H1 (cell line): Measurements from ENCODE around the gene KLRB1. TPM values are rescaled to one million over a fixed set of nuclear protein-coding genes. Genes with fewer than 3 reads are reported as not detected.

Source experiments
- CTCF ChIA-PET: fragments of 300-600 bp; sonication (Branson Sonifier 250); formaldehyde crosslinking; loops from one replicate; lab custom pipeline; 2021; ENCODE audit not compliant: partially characterized antibody; lab: Charles Lee
- POLR2A ChIA-PET: fragments of 300-600 bp; sonication (Branson Sonifier 250); formaldehyde crosslinking; loops from one replicate; lab custom pipeline; 2021; ENCODE audit warnings: inconsistent platforms; ENCODE audit not compliant: partially characterized antibody; lab: Charles Lee
- DNase-seq, 2 experiments: peaks; one replicate each; pipeline versions ENCODE4 v3.0.0 to v3.0.0-alpha.2; 2010 to 2022; ENCODE audit warnings: low spot score in 2 of 2, low read depth in 1 of 2, mixed read lengths in 1 of 2
- FAIRE-seq: peaks from 2 replicates; lab custom pipeline; 2011; peaks lifted over from hg19 to GRCh38; lab: Jason Lieb, UNC
- H2AFZ ChIP-seq: 2 replicates; pipeline ENCODE4 v1.8.1; 2012; ENCODE audit warnings: low read length, inconsistent platforms
- H2AK5ac ChIP-seq: 2 replicates; pipeline ENCODE4 v1.6.1; 2013; ENCODE audit warnings: low read depth, low read length
- H2BK120ac ChIP-seq: replicated peaks from 2 replicates; pipeline ENCODE3; 2013; ENCODE audit warnings: low read depth, low read length, inconsistent platforms
- H2BK12ac ChIP-seq: 2 replicates; pipeline ENCODE4 v1.6.1; 2013; ENCODE audit warnings: low read depth, low read length
- H2BK15ac ChIP-seq: 2 replicates; pipeline ENCODE4 v1.6.1; 2013; ENCODE audit warnings: low read length
- H2BK20ac ChIP-seq: 2 replicates; pipeline ENCODE4 v1.6.1; 2013; ENCODE audit warnings: low read length
- H2BK5ac ChIP-seq: 2 replicates; pipeline ENCODE4 v1.6.1; 2013; ENCODE audit warnings: low read depth, low read length
- H3K14ac ChIP-seq: 2 replicates; pipeline ENCODE4 v1.6.1; 2013; ENCODE audit warnings: inconsistent platforms; ENCODE audit not compliant: insufficient read length
- H3K18ac ChIP-seq: 2 replicates; pipeline ENCODE4 v1.6.1; 2013; ENCODE audit warnings: low read length; ENCODE audit errors: extremely low read depth
- H3K23ac ChIP-seq: 2 replicates; pipeline ENCODE4 v1.6.1; 2013; ENCODE audit warnings: inconsistent platforms; ENCODE audit not compliant: insufficient read length
- H3K23me2 ChIP-seq: 2 replicates; pipeline ENCODE4 v1.6.1; 2013; ENCODE audit warnings: low read depth, low read length
- H3K27ac ChIP-seq: 2 replicates; pipeline ENCODE4 v1.6.1; 2011; ENCODE audit warnings: low read depth, low read length, inconsistent platforms
- H3K27me3 ChIP-seq, 4 experiments: replicated peaks in 1 of 4; 1 replicate in 1 of 4; 2 replicates in 3 of 4; pipeline versions ENCODE4 v1.6.1 to v1.8.1; 2011 to 2013; ENCODE audit warnings: low read length in 3 of 4, mild to moderate bottlenecking in 3 of 4, inconsistent platforms in 2 of 4, mixed read lengths in 2 of 4, moderate library complexity in 1 of 4; ENCODE audit not compliant: control insufficient read depth in 3 of 4, insufficient read depth in 3 of 4; ENCODE audit errors: extremely low read depth in 1 of 4
- H3K36me3 ChIP-seq, 4 experiments: 2 replicates each; pipeline versions ENCODE4 v1.6.1 to v1.8.1; 2011 to 2013; ENCODE audit warnings: mild to moderate bottlenecking in 4 of 4, low read length in 3 of 4, moderate library complexity in 2 of 4, control low read depth in 1 of 4, inconsistent platforms in 1 of 4; ENCODE audit not compliant: insufficient read depth in 4 of 4, control insufficient read depth in 2 of 4
- H3K4ac ChIP-seq: replicated peaks from 2 replicates; pipeline ENCODE3; 2013; ENCODE audit warnings: low read length, low read depth, mixed read lengths, inconsistent platforms; ENCODE audit not compliant: insufficient read length
- H3K4me1 ChIP-seq, 4 experiments: replicated peaks in 1 of 4; 1 replicate in 1 of 4; 2 replicates in 3 of 4; pipeline versions ENCODE4 v1.6.1 to v1.8.1; 2011 to 2013; ENCODE audit warnings: low read length in 3 of 4, inconsistent platforms in 2 of 4, mixed read lengths in 1 of 4; ENCODE audit not compliant: insufficient read depth in 4 of 4, control insufficient read depth in 3 of 4
- H3K4me2 ChIP-seq, 2 experiments: 2 replicates each; pipeline versions ENCODE4 v1.6.1 to v1.8.1; 2011 to 2013; ENCODE audit warnings: low read depth in 2 of 2, low read length in 2 of 2, control low read depth in 1 of 2, inconsistent platforms in 1 of 2, mild to moderate bottlenecking in 1 of 2; ENCODE audit not compliant: insufficient read depth in 1 of 2
- H3K4me3 ChIP-seq, 4 experiments: fragments of 200-600, 300-600 bp in 1 of 4; sonication (generic), shearing (Covaris generic), sonication (Bioruptor Twin) in 1 of 4; 2 replicates each; pipeline versions ENCODE4 v1.5.1 to v1.8.1; 2011 to 2016; ENCODE audit warnings: low read length in 4 of 4, low read depth in 3 of 4, control low read depth in 2 of 4, inconsistent platforms in 2 of 4, mild to moderate bottlenecking in 2 of 4, mixed read lengths in 1 of 4, moderate library complexity in 1 of 4; ENCODE audit not compliant: insufficient read depth in 2 of 4; ENCODE audit errors: extremely low read depth in 1 of 4
- H3K56ac ChIP-seq: replicated peaks from 2 replicates; pipeline ENCODE3; 2013; ENCODE audit warnings: low read depth, mild to moderate bottlenecking, mixed read lengths, low read length, inconsistent platforms; ENCODE audit not compliant: insufficient read length
- H3K79me1 ChIP-seq: 2 replicates; pipeline ENCODE4 v1.6.1; 2013; ENCODE audit warnings: low read depth, low read length, control low read depth
- H3K79me2 ChIP-seq, 2 experiments: 2 replicates each; pipeline versions ENCODE4 v1.6.1 to v1.8.1; 2012 to 2013; ENCODE audit warnings: low read length in 2 of 2, mild to moderate bottlenecking in 2 of 2, inconsistent platforms in 1 of 2; ENCODE audit not compliant: insufficient read depth in 2 of 2, control insufficient read depth in 1 of 2
- H3K9ac ChIP-seq, 4 experiments: replicated peaks in 1 of 4; 1 replicate in 1 of 4; 2 replicates in 3 of 4; pipeline versions ENCODE4 v1.6.1 to v1.8.1; 2011 to 2013; ENCODE audit warnings: low read depth in 3 of 4, low read length in 3 of 4, control low read depth in 2 of 4, mild to moderate bottlenecking in 2 of 4, moderate library complexity in 2 of 4, inconsistent platforms in 1 of 4; ENCODE audit errors: extremely low read depth in 1 of 4
- H3K9me3 ChIP-seq, 2 experiments: 2 replicates each; pipeline versions ENCODE4 v1.6.1 to v1.8.1; 2012 to 2013; ENCODE audit warnings: mild to moderate bottlenecking in 2 of 2, moderate library complexity in 2 of 2, control low read depth in 1 of 2, inconsistent platforms in 1 of 2, low read depth in 1 of 2, low read length in 1 of 2, mixed read lengths in 1 of 2; ENCODE audit not compliant: insufficient read depth in 2 of 2
- H4K20me1 ChIP-seq, 2 experiments: replicated peaks in 1 of 2; 2 replicates each; pipeline versions ENCODE3 to v1.8.1; 2011 to 2013; ENCODE audit warnings: inconsistent platforms in 2 of 2, low read length in 2 of 2, mild to moderate bottlenecking in 1 of 2; ENCODE audit not compliant: insufficient read depth in 2 of 2, control insufficient read depth in 1 of 2
- H4K5ac ChIP-seq: 2 replicates; pipeline ENCODE4 v1.6.1; 2013; ENCODE audit warnings: low read length, low read depth, mixed read lengths, inconsistent platforms; ENCODE audit not compliant: insufficient read length
- H4K8ac ChIP-seq: 2 replicates; pipeline ENCODE4 v1.8.0; 2013; ENCODE audit warnings: mild to moderate bottlenecking, moderate library complexity, low read length, inconsistent platforms; ENCODE audit not compliant: insufficient read depth; ENCODE audit errors: extremely low read depth
- H4K91ac ChIP-seq: replicated peaks from 2 replicates; pipeline ENCODE3; 2013; ENCODE audit warnings: low read length, mixed read lengths, inconsistent platforms; ENCODE audit not compliant: insufficient read length
- CBX5 ChIP-seq: fragments of 300-800, 300-1000 bp; sonication (generic); IDR thresholded peaks from 2 replicates; pipeline ENCODE4 v1.7.1; 2016; ENCODE audit warnings: antibody characterized with exemption, low read length, low read depth
- CEBPB ChIP-seq: IDR thresholded peaks from 2 replicates; pipeline ENCODE4 v1.6.1; 2012; ENCODE audit warnings: low read depth, low read length
- CTBP2 ChIP-seq: IDR thresholded peaks from 2 replicates; pipeline ENCODE4 v1.7.0; 2011; ENCODE audit warnings: borderline replicate concordance, mild to moderate bottlenecking, moderate library complexity, mixed read lengths, low read length; ENCODE audit not compliant: insufficient read depth, insufficient read length
- HDAC2 ChIP-seq, 2 experiments: fragments of 300-600 bp in 1 of 2; sonication (generic) in 1 of 2; IDR thresholded peaks; 2 replicates each; pipeline ENCODE4 v1.6.1; 2011 to 2012; ENCODE audit warnings: low read depth in 2 of 2, low read length in 2 of 2, mild to moderate bottlenecking in 2 of 2, moderate library complexity in 2 of 2, borderline replicate concordance in 1 of 2, inconsistent platforms in 1 of 2
- JUN ChIP-seq: IDR thresholded peaks from 2 replicates; pipeline ENCODE4 v1.6.1; 2011; ENCODE audit warnings: low read depth, mild to moderate bottlenecking, improper control_type of control experiment, low read length
- POLR2A ChIP-seq, 2 experiments: IDR thresholded peaks; 1 replicate in 1 of 2; 2 replicates in 1 of 2; pipeline ENCODE4 v1.6.1; 2011; ENCODE audit warnings: low read depth in 2 of 2, low read length in 2 of 2, mild to moderate bottlenecking in 2 of 2; ENCODE audit errors: control extremely low read depth in 1 of 2
- RFX5 ChIP-seq: IDR thresholded peaks from 2 replicates; pipeline ENCODE4 v1.6.1; 2011; ENCODE audit warnings: low read depth, low read length, improper control_type of control experiment, borderline replicate concordance
- RXRA ChIP-seq: IDR thresholded peaks from 2 replicates; pipeline ENCODE4 v1.6.1; 2011; ENCODE audit warnings: low read depth, mild to moderate bottlenecking, low read length, moderate library complexity; ENCODE audit not compliant: insufficient read depth
- SAP30 ChIP-seq: fragments of 300-600 bp; sonication (generic); IDR thresholded peaks from 2 replicates; pipeline ENCODE4 v1.7.1; 2012; ENCODE audit warnings: low read length, moderate library complexity, mild to moderate bottlenecking, inconsistent platforms; ENCODE audit not compliant: insufficient read depth, insufficient replicate concordance
- SIRT6 ChIP-seq: IDR thresholded peaks from one replicate; pipeline ENCODE4 v1.7.1; 2012; ENCODE audit warnings: low read length, inconsistent platforms
- SIX5 ChIP-seq: IDR thresholded peaks from 2 replicates; pipeline ENCODE4 v1.6.1; 2011; ENCODE audit warnings: mild to moderate bottlenecking, low read depth, low read length
- SP2 ChIP-seq: IDR thresholded peaks from 2 replicates; pipeline ENCODE4 v1.6.1; 2012; ENCODE audit warnings: mild to moderate bottlenecking, low read length, inconsistent platforms
- TEAD4 ChIP-seq: IDR thresholded peaks from 2 replicates; pipeline ENCODE4 v1.6.1; 2012; ENCODE audit warnings: low read depth, low read length, inconsistent platforms, mixed read lengths
- YY1 ChIP-seq: IDR thresholded peaks from 2 replicates; pipeline ENCODE4 v1.6.1; 2011; ENCODE audit warnings: low read depth, mild to moderate bottlenecking, low read length
- WGBS, 2 experiments: shearing (Covaris generic) in 1 of 2; methylation state at CpG; one replicate each; pipeline versions ENCODE4 v1.1.6 to v1.1.7; 2013 to 2015; ENCODE audit warnings: low lambda C conversion rate in 2 of 2, mixed read lengths in 2 of 2, inconsistent platforms in 1 of 2, low coverage in 1 of 2, missing lambda C conversion rate in 1 of 2; ENCODE audit not compliant: insufficient replicate concordance in 2 of 2, insufficient coverage in 1 of 2, insufficient read length in 1 of 2; ENCODE audit errors: extremely low coverage in 1 of 2, missing lambda C conversion rate in 1 of 2; 5-methylcytosine and 5-hydroxymethylcytosine counted together
- polyA plus RNA-seq, 7 experiments: library from polyadenylated mRNA; depleted of rRNA in 3 of 7; stranded (reverse) in 5 of 7; unstranded in 2 of 7; fragments of >200 nt in 5 of 7; fragments of 200-250 nt in 2 of 7; gene quantifications; 1 replicate in 5 of 7; 2 replicates in 1 of 7; 4 replicates in 1 of 7; pipeline versions ENCODE4 v1.2.1 to v1.2.3, GENCODE V29; 2011 to 2013; ENCODE audit warnings: missing spikeins in 2 of 7, mixed read lengths in 2 of 7
- total RNA-seq: library from RNA; stranded (reverse); fragmentation: NEBNext Ultra II Directional; extraction: Animal tissue kit (Norgen Biotek cat#: 25700); gene quantifications from 2 replicates; pipeline ENCODE4 v1.2.1, GENCODE V29; 2021
- TF ChIP-seq, protein P1 (sequence below): IDR thresholded peaks from 2 replicates; pipeline ENCODE4 v1.6.1; 2011; ENCODE audit warnings: low read depth, mild to moderate bottlenecking, low read length; ENCODE audit not compliant: insufficient read depth

The KLRB1 gene
- total and polyA plus RNA-seq, 2 of the 8 experiments (the other 6 are each of a cell fraction or from before 2014, with no cell fraction given), result not detected

DNA sequence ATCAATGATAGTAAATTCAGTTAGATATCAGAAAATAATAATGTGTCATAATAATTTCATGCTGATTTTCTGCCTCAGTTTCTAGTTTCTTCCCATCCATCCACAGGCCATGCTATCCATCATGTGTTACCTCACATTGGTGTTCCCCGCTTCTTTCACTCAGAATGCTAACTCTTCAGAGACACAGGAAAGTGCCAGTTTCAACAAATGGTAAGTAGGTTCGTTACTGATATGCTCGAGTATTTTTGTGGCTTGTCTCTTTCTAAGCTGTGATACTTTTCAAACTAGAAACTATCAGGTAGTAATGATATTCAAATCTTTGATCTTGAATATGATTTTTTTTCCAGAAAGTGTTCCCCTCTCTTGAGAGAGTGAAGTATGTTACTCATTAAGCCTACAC is 1.5 kb downstream of the KLRB1 start:
- Histone ChIP-seq H2BK20ac (no peak overlapping the region), H3K9me3 (peaks cover 10 to 11% of the 10 kb centered on the region in 2 experiments; a peak in 3 of 4 replicates), H2AK5ac (no peak overlapping the region), H2BK120ac (no peak overlapping the region), H2BK12ac (no peak overlapping the region), H4K5ac (no peak overlapping the region), H3K4ac (no peak overlapping the region), H3K14ac (no peak overlapping the region), H3K9ac (no peak overlapping the region), H3K56ac (no peak overlapping the region), H2AFZ (no peak overlapping the region), H3K23me2 (no peaks in the 10 kb centered on the region), H3K27me3 (no peaks in the 10 kb centered on the region), H3K4me2 (no peak overlapping the region), H4K8ac (no peak overlapping the region), H3K23ac (no peak overlapping the region), H3K79me2 (no peaks in the 10 kb centered on the region), H4K20me1 (no peaks in the 10 kb centered on the region), H3K4me1 (no peaks in the 10 kb centered on the region; a peak in 1 of 7 replicates), H4K91ac (no peak overlapping the region), H2BK5ac (no peak overlapping the region), H3K4me3 (no peak overlapping the region), H3K18ac (no peak overlapping the region), H3K79me1 (no peaks in the 10 kb centered on the region), H2BK15ac (no peak overlapping the region), H3K36me3 (peaks cover 0 to 2% (median 0%) of the 10 kb centered on the region in 4 experiments; a peak in 2 of 8 replicates), H3K27ac (no peak overlapping the region)
- WGBS, 2 experiments, result 93% methylated on average over 3 of the region's 3 CpGs; no CpG with 5 or more reads in 1 of the 2 experiments
- DNase-seq (no peak), FAIRE-seq (no peak)
- ChIA-PET CTCF (no interaction called here), POLR2A (no interaction called here)
- no peak for TF ChIP-seq HDAC2 (IDR thresholded peaks at IDR 0.05; ENCODE audit: borderline replicate concordance in 1 of 2, low read depth in 2 of 2, low read length in 2 of 2)
- TF ChIP-seq SP2, result no peak
- no peak for TF ChIP-seq TEAD4
- no peak for TF ChIP-seq CEBPB
- TF ChIP-seq SIX5, result no peak
- TF ChIP-seq POLR2A (IDR thresholded peaks at IDR 0.05; ENCODE audit: control extremely low read depth in 1 of 2, low read depth in 2 of 2, low read length in 2 of 2), result no peak
- TF ChIP-seq RXRA, result no peak
- no peak for TF ChIP-seq CBX5
- TF ChIP-seq RFX5, result no peak
- no peak for TF ChIP-seq YY1
- TF ChIP-seq, protein P1, sequence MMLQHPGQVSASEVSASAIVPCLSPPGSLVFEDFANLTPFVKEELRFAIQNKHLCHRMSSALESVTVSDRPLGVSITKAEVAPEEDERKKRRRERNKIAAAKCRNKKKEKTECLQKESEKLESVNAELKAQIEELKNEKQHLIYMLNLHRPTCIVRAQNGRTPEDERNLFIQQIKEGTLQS, result no peak
- no peak for TF ChIP-seq CTBP2
- no peak for TF ChIP-seq SAP30
- TF ChIP-seq SIRT6, result no peak
- TF ChIP-seq JUN, result no peak
